ENCODE results near the gene SLC35F1. TPM values are rescaled to one million over a fixed set of nuclear protein-coding genes. Genes with fewer than 3 reads are reported as not detected.

Gene SLC35F1
- total RNA-seq, 6 donors from 2014 or later, result 0.11 to 0.15 (median 0.13) TPM; not detected in 3

DNA sequence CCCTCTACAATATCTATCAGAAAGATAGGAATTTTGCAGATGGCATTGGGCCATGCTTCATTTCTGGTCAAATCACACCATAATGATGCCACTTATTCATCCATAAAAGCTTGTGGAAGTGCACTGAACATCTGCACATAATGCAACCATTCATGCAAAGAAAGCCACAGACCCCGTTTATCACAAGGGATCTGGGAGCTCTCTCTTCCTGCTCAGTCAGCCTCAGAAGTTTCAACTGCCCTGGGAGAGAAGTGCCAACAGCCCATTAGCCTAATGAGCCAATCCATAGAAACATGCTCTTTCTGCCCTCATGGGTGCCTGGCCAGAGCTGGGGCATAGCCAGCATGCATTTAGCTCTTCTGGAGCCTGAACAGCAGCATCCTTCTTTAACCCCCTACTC lies 85.8 kb downstream of the SLC35F1 start:
- no peak overlapping the region for H3K27ac ChIP-seq
- 47% methylated on average over 1 of the region's 1 CpG; no CpG with 5 or more reads in 1 of the 2 donors for WGBS, 2 donors
- ATAC-seq (ENCODE audit: low FRiP score in 2 of 2) (no peak), DNase-seq (no peak)
- H3K4me3 ChIP-seq, result no peak overlapping the region
- H3K27me3 ChIP-seq, result no peaks in the 10 kb centered on the region
- H3K9me3 ChIP-seq, result no peaks in the 10 kb centered on the region
- no peaks in the 10 kb centered on the region for H3K4me1 ChIP-seq
- TF ChIP-seq POLR2AphosphoS5 (IDR thresholded peaks at IDR 0.05) (no peak), EP300 (IDR thresholded peaks at IDR 0.05) (no peak), POLR2A (IDR thresholded peaks at IDR 0.05) (no peak), CTCF (IDR thresholded peaks at IDR 0.05) (no peak)
- no peaks in the 10 kb centered on the region for H3K36me3 ChIP-seq

- H3K36me3 ChIP-seq, result no peaks in the 10 kb centered on the region
- H3K4me1 ChIP-seq, result no peaks in the 10 kb centered on the region
- no peak overlapping the region for H3K4me3 ChIP-seq
- H3K27ac ChIP-seq, result no peak overlapping the region
- TF ChIP-seq POLR2AphosphoS5 (IDR thresholded peaks at IDR 0.05), result no peak
- no peak for TF ChIP-seq EP300 (IDR thresholded peaks at IDR 0.05)
- no peak for TF ChIP-seq CTCF (IDR thresholded peaks at IDR 0.05)
- no peak for TF ChIP-seq POLR2A (IDR thresholded peaks at IDR 0.05)
- 28 to 58% methylated on average over 5 of the region's 5 CpGs for WGBS, 2 donors
- H3K27me3 ChIP-seq, result no peaks in the 10 kb centered on the region
- DNase-seq (no peak), ATAC-seq (ENCODE audit: low FRiP score in 2 of 2) (no peak)
- no peaks in the 10 kb centered on the region for H3K9me3 ChIP-seq
Measured at GRCh38 chr6:118012944-118013343, 105.9 kb downstream of the SLC35F1 start.

DNA sequence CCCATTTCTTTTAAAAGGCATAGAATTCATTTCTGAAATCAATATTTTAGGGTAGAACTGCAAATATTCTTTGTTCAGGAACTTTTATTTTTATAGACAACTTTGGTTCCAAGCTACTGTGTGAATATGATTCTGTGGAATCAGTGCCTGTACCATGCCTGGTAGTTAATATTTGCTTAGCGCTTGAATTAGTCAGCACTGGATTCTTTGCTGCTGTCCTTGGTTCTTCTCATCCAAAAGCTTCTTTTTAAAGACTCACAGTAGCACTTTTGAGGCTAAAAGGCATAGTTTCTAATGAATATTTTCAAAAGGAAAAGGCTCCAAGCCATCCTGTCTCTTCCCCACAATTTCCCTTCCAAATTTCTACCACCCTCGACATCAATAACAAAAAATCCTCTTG lies 109.5 kb downstream of the SLC35F1 start:
- no peak for TF ChIP-seq POLR2A (IDR thresholded peaks at IDR 0.05)
- no peak for TF ChIP-seq CTCF (IDR thresholded peaks at IDR 0.05)
- no peak for TF ChIP-seq POLR2AphosphoS5 (IDR thresholded peaks at IDR 0.05)
- TF ChIP-seq EP300 (IDR thresholded peaks at IDR 0.05), result no peak
- Histone ChIP-seq H3K9me3 (no peaks in the 10 kb centered on the region), H3K4me3 (no peak overlapping the region), H3K27ac (no peak overlapping the region), H3K27me3 (no peaks in the 10 kb centered on the region), H3K4me1 (no peaks in the 10 kb centered on the region), H3K36me3 (no peaks in the 10 kb centered on the region)
- no peak for DNase-seq
- WGBS, 2 donors, result 87 to 90% methylated on average over 2 of the region's 2 CpGs
- ATAC-seq (ENCODE audit: low FRiP score in 2 of 2), result no peak

DNA sequence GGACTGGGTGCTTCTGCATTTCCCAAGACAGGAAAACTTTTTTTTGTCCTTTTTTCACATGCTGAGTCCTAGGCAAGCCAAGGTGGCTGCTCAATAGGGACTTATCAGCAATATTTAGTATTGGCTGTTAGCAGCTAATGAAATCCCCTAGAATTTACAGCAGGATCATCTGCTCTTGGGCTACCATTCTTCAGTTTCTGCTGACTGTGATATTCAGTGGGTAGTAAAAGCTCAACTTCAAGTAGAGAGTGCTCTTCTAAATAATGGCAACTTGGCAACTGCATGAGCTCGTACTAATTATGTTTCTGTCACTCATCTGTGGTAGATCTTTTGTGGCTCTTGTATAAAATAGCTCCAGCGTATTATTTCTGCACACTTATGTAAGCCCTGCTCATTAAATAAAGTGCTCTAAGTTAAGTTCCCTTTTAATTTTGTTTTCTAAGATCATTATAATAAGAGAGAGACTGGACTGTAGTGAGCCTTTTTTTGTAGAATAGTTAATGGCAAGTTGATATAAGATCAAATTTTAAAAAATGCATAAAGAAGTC lies 110.3 kb downstream of the SLC35F1 start:
- no peaks in the 10 kb centered on the region for H3K36me3 ChIP-seq
- H3K27me3 ChIP-seq, result no peaks in the 10 kb centered on the region
- H3K4me3 ChIP-seq, result no peak overlapping the region
- WGBS, 2 donors, result 32 to 39% methylated on average over 2 of the region's 2 CpGs
- H3K27ac ChIP-seq, result no peak overlapping the region
- DNase-seq (no peak), ATAC-seq (ENCODE audit: low FRiP score in 2 of 2) (no peak)
- H3K9me3 ChIP-seq, result no peaks in the 10 kb centered on the region
- TF ChIP-seq POLR2A (IDR thresholded peaks at IDR 0.05) (no peak), EP300 (IDR thresholded peaks at IDR 0.05) (no peak), POLR2AphosphoS5 (IDR thresholded peaks at IDR 0.05) (no peak), CTCF (IDR thresholded peaks at IDR 0.05) (no peak)
- H3K4me1 ChIP-seq, result no peaks in the 10 kb centered on the region

- no peaks in the 10 kb centered on the region for H3K4me1 ChIP-seq
- no peaks in the 10 kb centered on the region for H3K36me3 ChIP-seq
- TF ChIP-seq CTCF (IDR thresholded peaks at IDR 0.05) (no peak), POLR2A (IDR thresholded peaks at IDR 0.05) (no peak), POLR2AphosphoS5 (IDR thresholded peaks at IDR 0.05) (no peak), EP300 (IDR thresholded peaks at IDR 0.05) (no peak)
- DNase-seq (no peak), ATAC-seq (ENCODE audit: low FRiP score in 2 of 2) (no peak)
- H3K27ac ChIP-seq, result no peak overlapping the region
- WGBS, 2 donors, result 73 to 96% methylated on average over 3 of the region's 3 CpGs
- no peaks in the 10 kb centered on the region for H3K27me3 ChIP-seq
- H3K9me3 ChIP-seq, result no peaks in the 10 kb centered on the region
- no peak overlapping the region for H3K4me3 ChIP-seq
Measured at GRCh38 chr6:118023771-118024170, 116.7 kb downstream of the SLC35F1 start.

Measured in upper lobe of left lung (tissue), 6 donors.